A673 (cell line): ENCODE data around the gene HS3ST3B1. TPM values are rescaled to one million over a fixed set of nuclear protein-coding genes. Genes with fewer than 3 reads are reported as not detected.

Source experiments
- BruUV-seq: library from RNA; stranded (reverse); fragments of 400-500 nt; replicated peaks from 2 replicates; lab custom pipeline; 2021; lab: Mats Ljungman, UMichigan
- CTCF ChIA-PET: fragments of 300-600 bp; sonication (Branson Sonifier 250); formaldehyde crosslinking; loops from one replicate; lab custom pipeline; 2022; ENCODE audit warnings: antibody characterized with exemption; lab: Charles Lee
- POLR2A ChIA-PET: fragments of 300-600 bp; sonication (Branson Sonifier 250); formaldehyde crosslinking; loops from one replicate; lab custom pipeline; 2022; ENCODE audit warnings: antibody characterized with exemption; ENCODE audit not compliant: low non-redundant PET; lab: Charles Lee
- DNase-seq: peaks from one replicate; pipeline ENCODE4 v3.0.0-alpha.2; 2015; ENCODE audit warnings: low spot score
- H3K27ac ChIP-seq: fragments of 200-600 bp; sonication (generic); 2 replicates; pipeline ENCODE4 v1.5.1; 2016; ENCODE audit warnings: mixed run types, low read depth, mild to moderate bottlenecking, mixed read lengths, antibody characterized with exemption, low read length; ENCODE audit not compliant: poor library complexity, severe bottlenecking
- H3K27me3 ChIP-seq: fragments of 200-600 bp; sonication (generic); replicated peaks from 2 replicates; pipeline ENCODE4 v1.6.1; 2017; ENCODE audit warnings: mixed run types, low read depth, mild to moderate bottlenecking, mixed read lengths, antibody characterized with exemption, low read length; ENCODE audit not compliant: insufficient read depth, poor library complexity
- H3K36me3 ChIP-seq: fragments of 200-600 bp; sonication (generic); 2 replicates; pipeline ENCODE4 v1.6.1; 2016; ENCODE audit warnings: mixed run types, mild to moderate bottlenecking, mixed read lengths, antibody characterized with exemption, low read length; ENCODE audit not compliant: insufficient read depth, poor library complexity, severe bottlenecking
- H3K4me1 ChIP-seq: fragments of 200-600 bp; sonication (generic); 2 replicates; pipeline ENCODE4 v1.6.1; 2017; ENCODE audit warnings: mixed run types, mild to moderate bottlenecking, mixed read lengths, antibody characterized with exemption, low read length; ENCODE audit not compliant: insufficient read depth, poor library complexity, severe bottlenecking
- H3K4me3 ChIP-seq: fragments of 200-600 bp; sonication (generic); 2 replicates; pipeline ENCODE4 v1.5.1; 2016; ENCODE audit warnings: low read depth, mixed run types, mild to moderate bottlenecking, mixed read lengths, low read length; ENCODE audit not compliant: poor library complexity, severe bottlenecking
- H3K9me3 ChIP-seq: fragments of 200-600 bp; sonication (generic); 2 replicates; pipeline ENCODE4 v1.6.1; 2016; ENCODE audit warnings: mixed run types, low read depth, mild to moderate bottlenecking, mixed read lengths, antibody characterized with exemption, low read length; ENCODE audit not compliant: poor library complexity, severe bottlenecking
- EZH2 ChIP-seq: fragments of 200-600 bp; sonication (generic); IDR thresholded peaks from 2 replicates; pipeline ENCODE4 v1.6.1; 2017; ENCODE audit warnings: borderline replicate concordance, low read depth, mild to moderate bottlenecking, mixed read lengths, antibody characterized with exemption, low read length; ENCODE audit not compliant: poor library complexity, severe bottlenecking
- intact Hi-C: fragments of 100-400 bp; cut with micrococcal nuclease; formaldehyde crosslinking; loops from one replicate; pipeline ENCODE4 v1.10.0; 2022; ENCODE audit not compliant: unreplicated experiment
- total RNA-seq: library from RNA; stranded (reverse); gene quantifications from 2 replicates; pipeline ENCODE4 v1.2.3, GENCODE V29; 2021
- TF ChIP-seq, protein P1 (sequence below): fragments of 300-800, 200-600 bp; sonication (generic); conservative IDR thresholded peaks from 2 replicates; pipeline ENCODE4 v1.5.1; 2017; ENCODE audit warnings: low read depth, mild to moderate bottlenecking, antibody characterized with exemption, low read length, moderate library complexity, mixed read lengths

Gene HS3ST3B1
- total RNA-seq, 1 experiment from 2014 or later = not detected

DNA sequence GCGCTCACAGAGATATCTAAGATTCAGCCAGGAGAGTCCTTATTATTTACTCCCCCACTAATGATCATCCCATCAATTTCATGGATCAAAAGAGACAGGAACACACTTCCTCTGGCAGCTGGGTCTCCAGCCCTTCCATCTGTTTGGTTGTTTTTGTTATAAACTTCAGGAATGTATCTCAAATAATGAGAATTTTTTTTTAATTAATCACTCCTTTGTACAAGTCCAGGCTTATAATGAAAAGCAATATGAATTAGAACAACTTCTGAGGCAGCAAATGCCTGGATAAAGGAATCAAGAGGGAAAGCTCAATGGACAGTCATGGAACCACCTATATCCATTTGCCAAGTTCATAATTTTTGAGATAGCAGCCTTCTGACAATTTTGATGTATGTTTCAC is 73.4 kb downstream of the HS3ST3B1 start:
- no peaks in the 10 kb centered on the region for H3K9me3 ChIP-seq
- H3K36me3 ChIP-seq = no peaks in the 10 kb centered on the region
- ChIA-PET CTCF (no interaction called here), POLR2A (no interaction called here)
- H3K4me3 ChIP-seq = no peak overlapping the region
- H3K27ac ChIP-seq = no peak overlapping the region
- intact Hi-C loops = no loop called here
- no peak for DNase-seq
- TF ChIP-seq, protein P1, sequence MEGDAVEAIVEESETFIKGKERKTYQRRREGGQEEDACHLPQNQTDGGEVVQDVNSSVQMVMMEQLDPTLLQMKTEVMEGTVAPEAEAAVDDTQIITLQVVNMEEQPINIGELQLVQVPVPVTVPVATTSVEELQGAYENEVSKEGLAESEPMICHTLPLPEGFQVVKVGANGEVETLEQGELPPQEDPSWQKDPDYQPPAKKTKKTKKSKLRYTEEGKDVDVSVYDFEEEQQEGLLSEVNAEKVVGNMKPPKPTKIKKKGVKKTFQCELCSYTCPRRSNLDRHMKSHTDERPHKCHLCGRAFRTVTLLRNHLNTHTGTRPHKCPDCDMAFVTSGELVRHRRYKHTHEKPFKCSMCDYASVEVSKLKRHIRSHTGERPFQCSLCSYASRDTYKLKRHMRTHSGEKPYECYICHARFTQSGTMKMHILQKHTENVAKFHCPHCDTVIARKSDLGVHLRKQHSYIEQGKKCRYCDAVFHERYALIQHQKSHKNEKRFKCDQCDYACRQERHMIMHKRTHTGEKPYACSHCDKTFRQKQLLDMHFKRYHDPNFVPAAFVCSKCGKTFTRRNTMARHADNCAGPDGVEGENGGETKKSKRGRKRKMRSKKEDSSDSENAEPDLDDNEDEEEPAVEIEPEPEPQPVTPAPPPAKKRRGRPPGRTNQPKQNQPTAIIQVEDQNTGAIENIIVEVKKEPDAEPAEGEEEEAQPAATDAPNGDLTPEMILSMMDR = no peak
- TF ChIP-seq EZH2 = no peak
- no TSS peak for BruUV-seq
- no peaks in the 10 kb centered on the region for H3K4me1 ChIP-seq
- H3K27me3 ChIP-seq = no peaks in the 10 kb centered on the region

DNA sequence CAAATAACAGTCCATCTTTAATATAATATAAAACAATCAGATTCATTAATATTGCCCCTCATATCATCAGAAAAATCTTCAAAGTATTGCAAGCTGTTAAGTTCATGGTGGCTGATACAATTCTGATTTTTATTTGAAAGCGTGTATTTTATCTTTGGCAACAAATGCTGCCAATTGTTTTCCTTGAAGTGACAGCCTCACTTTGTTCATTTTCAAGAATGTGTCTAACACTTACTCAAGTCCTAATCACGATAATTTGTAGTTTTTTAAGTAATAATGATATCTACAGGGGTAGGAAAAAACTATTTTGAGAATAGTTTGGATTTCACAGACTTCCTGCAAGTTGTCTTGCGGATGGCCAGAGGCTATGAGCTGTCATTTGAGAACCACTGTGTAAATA is 75.8 kb downstream of the HS3ST3B1 start:
- H3K27ac ChIP-seq = no peak overlapping the region
- intact Hi-C loops = no loop called here
- H3K36me3 ChIP-seq = no peaks in the 10 kb centered on the region
- TF ChIP-seq EZH2 = no peak
- TF ChIP-seq, protein P1 = no peak
- H3K4me3 ChIP-seq = no peak overlapping the region
- no peaks in the 10 kb centered on the region for H3K4me1 ChIP-seq
- CTCF ChIA-PET = no interaction called here
- BruUV-seq = no TSS peak
- H3K9me3 ChIP-seq = peaks cover 4% of the 10 kb centered on the region
- POLR2A ChIA-PET = no interaction called here
- H3K27me3 ChIP-seq = no peaks in the 10 kb centered on the region
- no peak for DNase-seq

DNA sequence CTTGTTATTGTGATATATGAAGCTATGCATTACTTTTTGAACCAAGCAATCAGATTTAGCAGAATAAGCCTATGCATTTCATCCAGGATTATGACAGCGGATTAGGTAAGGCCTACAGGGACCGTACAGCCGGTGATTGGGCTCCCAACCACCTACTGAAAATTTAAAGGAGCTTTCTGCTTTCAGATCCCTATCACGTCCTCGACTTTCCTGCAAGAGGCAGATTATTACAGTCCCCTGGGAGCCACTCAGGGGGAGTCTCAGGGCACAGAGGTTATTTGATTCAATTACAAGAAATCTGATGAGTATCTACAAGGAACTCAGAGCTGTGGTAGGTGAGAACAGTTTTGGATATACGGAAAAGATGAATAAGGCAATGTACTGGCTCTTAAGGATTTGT is 80.7 kb downstream of the HS3ST3B1 start:
- no peak overlapping the region for H3K27ac ChIP-seq
- no peak for DNase-seq
- POLR2A ChIA-PET = no interaction called here
- H3K36me3 ChIP-seq = no peaks in the 10 kb centered on the region
- peaks cover 10% of the 10 kb centered on the region for H3K9me3 ChIP-seq
- BruUV-seq = no TSS peak
- no peak overlapping the region for H3K4me3 ChIP-seq
- intact Hi-C loops = no loop called here
- TF ChIP-seq, protein P1 = no peak
- no peak for TF ChIP-seq EZH2
- CTCF ChIA-PET = no interaction called here
- no peaks in the 10 kb centered on the region for H3K27me3 ChIP-seq
- H3K4me1 ChIP-seq = no peaks in the 10 kb centered on the region
